GM19324 (cell line): ENCODE data around the gene NME7.
A peak's percentile ranks its signal among the peaks of the same experiment; 100 is the strongest.
"Not testable (repeated sequence)": the region's sequence is repeated elsewhere in the genome, so short reads cannot be mapped to it uniquely, and the experiment has no call there.

Experiments used
- ATAC-seq: cut with Tn5 transposase; IDR thresholded peaks from one replicate; pipeline ENCODE4 v1.9.1; 2021; ENCODE audit warnings: mild to moderate bottlenecking, moderate library complexity; ENCODE audit not compliant: unreplicated experiment, low FRiP score

The NME7 gene

GRCh38 chr1:169240449-169241232 is 127.0 kb downstream of the NME7 start:
- ATAC-seq, result no peak

GRCh38 chr1:169236880-169237279 is 130.7 kb downstream of the NME7 start:
- no peak for ATAC-seq

GRCh38 chr1:169236143-169236542 is 131.5 kb downstream of the NME7 start:
- no peak for ATAC-seq

GRCh38 chr1:169235568-169235967 is 132.0 kb downstream of the NME7 start:
- ATAC-seq, result no peak

- ATAC-seq, result no peak
Observed at GRCh38 chr1:169234780-169235179, 132.8 kb downstream of the NME7 start.

- peak; percentile 49 for ATAC-seq
Observed at GRCh38 chr1:169217636-169218035, 150.0 kb downstream of the NME7 start.

- no peak for ATAC-seq
Observed at GRCh38 chr1:169214598-169214997, 153.0 kb downstream of the NME7 start.

GRCh38 chr1:169212088-169212487 is 155.5 kb downstream of the NME7 start:
- no peak for ATAC-seq

GRCh38 chr1:169207797-169208520 is 159.6 kb downstream of the NME7 start:
- no peak for ATAC-seq

- no peak for ATAC-seq
Observed at GRCh38 chr1:169204157-169204556, 163.4 kb downstream of the NME7 start.

- ATAC-seq, result no peak
Observed at GRCh38 chr1:169202791-169203665, 164.6 kb downstream of the NME7 start.

- no peak for ATAC-seq
Observed at GRCh38 chr1:169201084-169201619, 166.4 kb downstream of the NME7 start.

- ATAC-seq, result no peak
Observed at GRCh38 chr1:169200319-169200718, 167.3 kb downstream of the NME7 start.

- no peak for ATAC-seq
Observed at GRCh38 chr1:169196581-169196980, 171.0 kb downstream of the NME7 start.

- ATAC-seq, result no peak
Observed at GRCh38 chr1:169196161-169196560, 171.4 kb downstream of the NME7 start.

- no peak for ATAC-seq
Observed at GRCh38 chr1:169193191-169193850, 174.3 kb downstream of the NME7 start.

- ATAC-seq, result no peak
Observed at GRCh38 chr1:169186106-169186505, 181.5 kb downstream of the NME7 start.

GRCh38 chr1:169184812-169185211 is 182.8 kb downstream of the NME7 start:
- no peak for ATAC-seq

GRCh38 chr1:169180174-169180573 is 187.4 kb downstream of the NME7 start:
- ATAC-seq, result no peak

- ATAC-seq, result not testable (repeated sequence)
Observed at GRCh38 chr1:169179431-169179830, 188.2 kb downstream of the NME7 start.
